Psoas muscle (tissue), 8 donors: ENCODE results near the gene PLSCR4. TPM values are rescaled to one million over a fixed set of nuclear protein-coding genes. Genes with fewer than 3 reads are reported as not detected.
"Not testable (repeated sequence)": the region's sequence is repeated elsewhere in the genome, so short reads cannot be mapped to it uniquely, and the experiment has no call there.

Source experiments
- ATAC-seq, 4 donors: fragments of 200-7000 bp; cut with Tn5 transposase; one replicate each; pipeline ENCODE4 v1.9.1; 2020; ENCODE audit warnings: moderate library complexity in 3 of 4, mild to moderate bottlenecking in 2 of 4
- DNase-seq, 2 donors: peaks; one replicate each; pipeline ENCODE4 v3.0.0-alpha.2; 2020
- H3K27ac ChIP-seq: fragments of 200-600 bp; one replicate; pipeline ENCODE4 v1.8.0; 2022
- H3K27me3 ChIP-seq, 3 donors: fragments of 200-600 bp in 1 of 3; one replicate each; pipeline versions ENCODE4 v1.6.1 to v1.8.0; 2013 to 2022; ENCODE audit warnings: low read length in 2 of 3, mild to moderate bottlenecking in 2 of 3, moderate library complexity in 1 of 3; ENCODE audit not compliant: insufficient read depth in 3 of 3
- H3K36me3 ChIP-seq, 2 donors: fragments of 200-600 bp in 1 of 2; one replicate each; pipeline versions ENCODE4 v1.6.1 to v1.8.0; 2013 to 2022; ENCODE audit warnings: low read depth in 1 of 2, mild to moderate bottlenecking in 1 of 2, moderate library complexity in 1 of 2; ENCODE audit not compliant: insufficient read depth in 1 of 2
- H3K4me1 ChIP-seq: fragments of 200-600 bp; one replicate; pipeline ENCODE4 v1.8.0; 2022
- H3K4me3 ChIP-seq: fragments of 200-600 bp; one replicate; pipeline ENCODE4 v1.8.0; 2022; ENCODE audit warnings: mild to moderate bottlenecking
- H3K9me3 ChIP-seq: fragments of 200-600 bp; one replicate; pipeline ENCODE4 v1.8.0; 2022
- WGBS, 3 donors: extraction: QIAGEN DNeasy Blood & Tissue Kit; methylation state at CpG; one replicate each; pipeline versions ENCODE4 v1.1.6 to v1.1.7; 2013; 5-methylcytosine and 5-hydroxymethylcytosine counted together
- intact Hi-C, 2 donors: fragments of 100-400 bp; cut with DNase I; formaldehyde crosslinking; loops; one replicate each; pipeline versions ENCODE4 v1.11.0 to v1.14.2; 2022
- polyA plus RNA-seq, 3 donors: library from polyadenylated mRNA; stranded (reverse); fragments of 200-250 nt; gene quantifications; one replicate each; pipeline ENCODE4 v1.2.3, GENCODE V29; 2013
- total RNA-seq, 4 donors: library from RNA; stranded (reverse); fragmentation: NEBNext Ultra II Directional in 2 of 4; extraction: Animal tissue kit (Norgen Biotek cat#: 25700) in 2 of 4; gene quantifications; one replicate each; pipeline versions ENCODE4 v1.2.1 to v1.2.4, GENCODE V29; 2021 to 2023
- TF ChIP-seq, protein P1 (sequence below): fragments of 200-600 bp; IDR thresholded peaks from one replicate; pipeline ENCODE4 v1.8.0; 2022; ENCODE audit warnings: antibody characterized with exemption
- donor health status: healthy with polysubstance abuse.
- donor health status: DM: no; HTN: no; CAD: no; lungs with moderate emphysema.
- donor health status: Bipolar disorder and iron deficiency.
- donor health status: healthy.
- donor health status: DM: yes; HTN: yes; CAD: no.
- donor health status: DM: no; HTN: no; CAD: no.
- donor health status: DM: no; HTN: no; CAD: no.
- donor health status: DM: yes; HTN: yes; CAD: no.

Gene PLSCR4
- total and polyA plus RNA-seq, 7 donors: 2.0 to 13.5 (median 3.6) TPM

DNA sequence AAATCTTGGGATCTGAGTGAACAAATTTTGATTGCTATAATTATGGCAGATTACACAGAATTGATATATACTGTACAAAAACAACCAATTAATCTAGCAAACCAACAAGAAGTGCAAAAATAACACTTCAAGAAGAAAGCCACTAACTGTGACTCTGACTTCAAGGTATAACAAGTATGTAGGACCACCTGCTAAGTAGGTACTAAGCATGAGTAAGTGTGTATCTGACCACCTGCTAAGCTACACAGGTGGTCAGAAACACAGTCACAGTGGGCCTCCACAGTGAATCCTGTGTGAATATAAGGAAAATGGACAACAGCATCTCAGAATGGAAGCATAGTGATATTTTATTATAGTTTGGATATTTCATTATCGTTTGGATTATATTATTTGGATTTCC lies 14.8 kb upstream of the PLSCR4 start:
- Histone ChIP-seq H3K27me3 (no peaks in the 10 kb centered on the region), H3K27ac (no peak overlapping the region), H3K36me3 (no peaks in the 10 kb centered on the region), H3K4me1 (no peaks in the 10 kb centered on the region), H3K9me3 (no peaks in the 10 kb centered on the region), H3K4me3 (no peak overlapping the region)
- ATAC-seq: no peak
- 81 to 87% (median 86%) methylated on average over 1 of the region's 1 CpG for WGBS, 3 donors
- TF ChIP-seq, protein P1, sequence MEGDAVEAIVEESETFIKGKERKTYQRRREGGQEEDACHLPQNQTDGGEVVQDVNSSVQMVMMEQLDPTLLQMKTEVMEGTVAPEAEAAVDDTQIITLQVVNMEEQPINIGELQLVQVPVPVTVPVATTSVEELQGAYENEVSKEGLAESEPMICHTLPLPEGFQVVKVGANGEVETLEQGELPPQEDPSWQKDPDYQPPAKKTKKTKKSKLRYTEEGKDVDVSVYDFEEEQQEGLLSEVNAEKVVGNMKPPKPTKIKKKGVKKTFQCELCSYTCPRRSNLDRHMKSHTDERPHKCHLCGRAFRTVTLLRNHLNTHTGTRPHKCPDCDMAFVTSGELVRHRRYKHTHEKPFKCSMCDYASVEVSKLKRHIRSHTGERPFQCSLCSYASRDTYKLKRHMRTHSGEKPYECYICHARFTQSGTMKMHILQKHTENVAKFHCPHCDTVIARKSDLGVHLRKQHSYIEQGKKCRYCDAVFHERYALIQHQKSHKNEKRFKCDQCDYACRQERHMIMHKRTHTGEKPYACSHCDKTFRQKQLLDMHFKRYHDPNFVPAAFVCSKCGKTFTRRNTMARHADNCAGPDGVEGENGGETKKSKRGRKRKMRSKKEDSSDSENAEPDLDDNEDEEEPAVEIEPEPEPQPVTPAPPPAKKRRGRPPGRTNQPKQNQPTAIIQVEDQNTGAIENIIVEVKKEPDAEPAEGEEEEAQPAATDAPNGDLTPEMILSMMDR: no peak
- DNase-seq: no peak
- intact Hi-C loops: no loop called here

- no peaks in the 10 kb centered on the region for H3K9me3 ChIP-seq
- H3K36me3 ChIP-seq: no peaks in the 10 kb centered on the region
- intact Hi-C loops: no loop called here
- no peak for ATAC-seq
- H3K4me3 ChIP-seq: no peak overlapping the region
- WGBS, 3 donors: 65 to 69% (median 68%) methylated on average over 2 of the region's 2 CpGs
- DNase-seq: no peak
- TF ChIP-seq, protein P1: no peak
- H3K4me1 ChIP-seq: no peaks in the 10 kb centered on the region
- peaks cover 0 to 3% (median 0%) of the 10 kb centered on the region in 3 donors for H3K27me3 ChIP-seq
- no peak overlapping the region for H3K27ac ChIP-seq
Observed at GRCh38 chr3:146262371-146263110, 11.6 kb upstream of the PLSCR4 start.

DNA sequence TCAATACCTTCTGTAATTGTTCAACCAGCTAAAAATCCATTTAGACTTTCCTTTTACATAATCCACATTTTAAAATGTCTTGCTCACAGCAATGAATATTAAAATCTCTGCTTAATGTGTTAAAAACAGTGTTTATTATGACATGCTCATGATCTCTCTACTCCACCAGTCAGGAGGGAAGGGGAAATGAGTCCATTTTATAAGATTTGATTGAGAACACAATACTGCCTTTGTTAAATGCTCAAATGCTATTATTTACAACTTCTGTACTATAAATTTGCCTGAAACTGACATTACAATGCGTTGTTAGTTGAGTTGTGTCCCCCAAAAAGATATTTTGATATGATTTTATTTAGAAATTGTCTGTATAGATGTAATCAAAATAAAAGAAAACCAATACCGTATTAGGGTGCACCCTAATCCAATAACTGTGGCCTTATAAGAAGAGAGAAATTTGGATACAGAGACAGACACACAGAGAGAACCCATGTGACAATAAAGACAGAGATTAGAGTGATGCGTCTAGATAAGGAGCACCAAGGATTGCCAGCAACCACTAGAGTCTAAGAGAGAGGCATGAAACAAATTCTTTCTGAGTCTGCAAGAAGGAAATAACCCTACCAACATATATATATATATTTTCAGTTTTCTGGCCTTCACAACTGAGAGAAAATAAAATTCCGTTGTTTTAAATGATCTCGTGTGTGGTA lies 9.1 kb upstream of the PLSCR4 start:
- TF ChIP-seq, protein P1: no peak
- no peak for ATAC-seq
- Histone ChIP-seq H3K27ac (no peak overlapping the region), H3K9me3 (no peaks in the 10 kb centered on the region), H3K27me3 (peaks cover 0 to 3% (median 0%) of the 10 kb centered on the region in 3 donors), H3K4me1 (no peaks in the 10 kb centered on the region), H3K36me3 (no peaks in the 10 kb centered on the region), H3K4me3 (no peak overlapping the region)
- no peak for DNase-seq
- intact Hi-C loops: no loop called here
- 86 to 93% (median 88%) methylated on average over 5 of the region's 5 CpGs for WGBS, 3 donors

GRCh38 chr3:146256851-146257486 lies 6.1 kb upstream of the PLSCR4 start:
- no peaks in the 10 kb centered on the region for H3K36me3 ChIP-seq
- TF ChIP-seq, protein P1: no peak
- 54 to 57% (median 54%) methylated on average over 3 of the region's 3 CpGs for WGBS, 3 donors
- no peak overlapping the region for H3K27ac ChIP-seq
- peaks cover 0 to 3% (median 1%) of the 10 kb centered on the region in 3 donors for H3K27me3 ChIP-seq
- H3K9me3 ChIP-seq: no peaks in the 10 kb centered on the region
- intact Hi-C loops: no loop called here
- DNase-seq (no peak), ATAC-seq (no peak)
- no peaks in the 10 kb centered on the region for H3K4me1 ChIP-seq
- no peak overlapping the region for H3K4me3 ChIP-seq

- DNase-seq, H3K4me1 ChIP-seq, intact Hi-C loops, H3K36me3 ChIP-seq, H3K9me3 ChIP-seq, H3K4me3 ChIP-seq, ATAC-seq: not testable (repeated sequence)
- H3K27ac ChIP-seq: peak overlapping the region; percentile 76
- peaks cover 0 to 17% (median 0%) of the 10 kb centered on the region in 3 donors for H3K27me3 ChIP-seq
- WGBS, 3 donors: 78 to 86% (median 83%) methylated on average over 10 of the region's 10 CpGs
Observed at GRCh38 chr3:146252445-146252844, 1.5 kb upstream of the PLSCR4 start.
